OCI-LY7 (cell line): ENCODE measurements around the gene TCP1. TPM values are rescaled to one million over a fixed set of nuclear protein-coding genes. Genes with fewer than 3 reads are reported as not detected.

ENCODE experiments used
- Bru-seq: library from RNA; stranded (reverse); fragments of 400-500 nt; gene quantifications from one replicate; lab custom pipeline; 2021; lab: Mats Ljungman, UMichigan
- BruChase-seq, 2 experiments: library from RNA; stranded (reverse); fragments of 400-500 nt; gene quantifications; one replicate each; lab custom pipeline; 2021; lab: Mats Ljungman, UMichigan
- BruUV-seq: library from RNA; stranded (reverse); fragments of 400-500 nt; replicated peaks from 2 replicates; lab custom pipeline; 2021; lab: Mats Ljungman, UMichigan
- CTCF ChIA-PET: fragments of 300-600 bp; sonication (Branson Sonifier 250); formaldehyde crosslinking; loops from one replicate; lab custom pipeline; 2022; ENCODE audit warnings: antibody characterized with exemption; ENCODE audit not compliant: unreplicated experiment; lab: Charles Lee
- POLR2A ChIA-PET: fragments of 300-600 bp; sonication (Branson Sonifier 250); formaldehyde crosslinking; loops from one replicate; lab custom pipeline; 2022; ENCODE audit warnings: antibody characterized with exemption; lab: Charles Lee
- DNase-seq: peaks from one replicate; pipeline ENCODE4 v3.0.0-alpha.2; 2015; ENCODE audit warnings: low spot score
- H2AFZ ChIP-seq: fragments of 200-600 bp; sonication (generic), shearing (Covaris generic); 2 replicates; pipeline ENCODE4 v1.6.1; 2014; ENCODE audit warnings: mild to moderate bottlenecking, antibody characterized with exemption, low read length, moderate library complexity
- H3K27ac ChIP-seq: fragments of 200-600 bp; sonication (generic); 2 replicates; pipeline ENCODE4 v1.5.1; 2014; ENCODE audit warnings: mixed run types, low read depth, mild to moderate bottlenecking, moderate library complexity, low read length, inconsistent platforms; ENCODE audit not compliant: poor library complexity, severe bottlenecking
- H3K36me3 ChIP-seq: fragments of 200-600 bp; sonication (generic); 2 replicates; pipeline ENCODE4 v1.6.1; 2014; ENCODE audit warnings: mild to moderate bottlenecking, antibody characterized with exemption, low read length, moderate library complexity, mixed read lengths; ENCODE audit not compliant: insufficient read depth
- H3K4me1 ChIP-seq: fragments of 200-600 bp; sonication (generic); 2 replicates; pipeline ENCODE4 v1.5.1; 2014; ENCODE audit warnings: mild to moderate bottlenecking, low read length; ENCODE audit not compliant: insufficient read depth, poor library complexity, severe bottlenecking
- H3K4me2 ChIP-seq: fragments of 200-600 bp; sonication (generic); 2 replicates; pipeline ENCODE4 v1.6.1; 2014; ENCODE audit warnings: mild to moderate bottlenecking, low read length
- H3K4me3 ChIP-seq: fragments of 200-600 bp; sonication (generic); 2 replicates; pipeline ENCODE4 v1.5.1; 2014; ENCODE audit warnings: mild to moderate bottlenecking, low read depth, low read length; ENCODE audit not compliant: poor library complexity, severe bottlenecking
- H3K79me2 ChIP-seq: fragments of 200-600 bp; sonication (generic); 2 replicates; pipeline ENCODE4 v1.6.1; 2016; ENCODE audit warnings: low read depth, mild to moderate bottlenecking, low read length, moderate library complexity, mixed read lengths; ENCODE audit not compliant: insufficient read depth
- H3K9me2 ChIP-seq: fragments of 200-600 bp; sonication (generic); 2 replicates; pipeline ENCODE4 v1.6.1; 2016; ENCODE audit warnings: mild to moderate bottlenecking, low read length, mixed read lengths; ENCODE audit not compliant: insufficient read depth
- H3K9me3 ChIP-seq: fragments of 200-600 bp; sonication (generic); 2 replicates; pipeline ENCODE4 v1.6.1; 2014; ENCODE audit warnings: mild to moderate bottlenecking, mixed run types, low read length, mixed read lengths
- H4K20me1 ChIP-seq: fragments of 200-600 bp; sonication (generic); 2 replicates; pipeline ENCODE4 v1.6.1; 2014; ENCODE audit warnings: mild to moderate bottlenecking, antibody characterized with exemption, low read length, moderate library complexity, mixed read lengths; ENCODE audit not compliant: insufficient read depth
- CTCF ChIP-seq: fragments of 200-600 bp; sonication (generic); conservative IDR thresholded peaks from 2 replicates; pipeline ENCODE4 v1.5.1; 2014; ENCODE audit warnings: mild to moderate bottlenecking, antibody characterized with exemption, low read length, moderate library complexity, mixed read lengths
- EZH2phosphoT487 ChIP-seq: fragments of 200-600 bp; sonication (generic); IDR thresholded peaks from 2 replicates; pipeline ENCODE4 v1.6.1; 2018; ENCODE audit warnings: low read depth, borderline replicate concordance, mild to moderate bottlenecking, mixed run types, antibody characterized with exemption, low read length, moderate library complexity, mixed read lengths
- intact Hi-C: fragments of 100-400 bp; cut with micrococcal nuclease; formaldehyde crosslinking; loops from one replicate; pipeline ENCODE4 v1.10.0; 2022; ENCODE audit not compliant: unreplicated experiment
- long read RNA-seq: library from polyadenylated mRNA; stranded (forward); transcript quantifications from one replicate; pipeline ENCODE4 v2.0.0, GENCODE V29; 2022
- total RNA-seq, 2 experiments: library from RNA; depleted of rRNA in 1 of 2; stranded (reverse); fragments of >200 nt in 1 of 2; shearing (Covaris generic) in 1 of 2; gene quantifications; 2 replicates each; pipeline ENCODE4 v1.2.3, GENCODE V29; 2014 to 2022

TCP1 gene
- total RNA-seq (2014; rRNA removed; shearing (Covaris generic)) (319 and 321 TPM in 2 replicates), total RNA-seq (2022) (340 and 386 TPM in 2 replicates), Bru-seq, nascent RNA (percentile 98 among the genes with signal in this experiment), BruChase-seq, experiment 1, labeled RNA remaining after a 6-hour chase (percentile 99 among the genes with signal in this experiment), BruChase-seq, experiment 2, labeled RNA remaining after a 2-hour chase (percentile 98 among the genes with signal in this experiment)
- long read RNA-seq, transcript TCP1-201 (12 exons, 2,499 nt) = major isoform, 404 of 473 reads
- long read RNA-seq, partial matches to known transcripts = 43 of 473 reads
- long read RNA-seq, other reads (novel, unspliced or antisense) = 24 of 473 reads

GRCh38 chr6:159789377-159790148 is at the start of gene TCP1:
Gene TCP1 (minus strand): TSS chr6:159789602. CDS start chr6:159789468, 134 bp downstream.
- Histone ChIP-seq H3K36me3 (peaks cover 86% of the 10 kb centered on the region), H3K27ac (peak within 1 kb of the TSS; percentile 88), H3K4me2 (peak within 1 kb of the TSS; percentile 98), H3K4me1 (peaks cover 62% of the 10 kb centered on the region), H2AFZ (peak within 1 kb of the TSS; percentile 81; the same call in 1 of the 2 replicates), H3K79me2 (peaks cover 90% of the 10 kb centered on the region), H3K9me2 (no peaks in the 10 kb centered on the region), H3K4me3 (peak within 1 kb of the TSS; percentile 99), H4K20me1 (peaks cover 49% of the 10 kb centered on the region), H3K9me3 (no peaks in the 10 kb centered on the region)
- no TSS peak for BruUV-seq
- ChIA-PET CTCF (interaction anchor here (0.6 to 0.7 kb wide), 2 partner anchors 71 to 98 kb away, joined by 3 read pairs; no protein-coding TSS in a partner anchor), POLR2A (interaction anchor here (0.7 to 3.5 kb wide), 26 partner anchors 8 to 572 kb away, joined by 3 to 48 read pairs (median 4); partner anchors contain the start of genes ACAT2 and WTAP)
- intact Hi-C loops = loop anchor here (1.0 to 10.0 kb wide), 5 partner anchors 27 to 175 kb away; partner anchors contain the start of genes ACAT2, IGF2R, SOD2 and WTAP
- TF ChIP-seq EZH2phosphoT487 = no peak
- TF ChIP-seq CTCF = no peak
- DNase-seq = peak; percentile 99

DNA sequence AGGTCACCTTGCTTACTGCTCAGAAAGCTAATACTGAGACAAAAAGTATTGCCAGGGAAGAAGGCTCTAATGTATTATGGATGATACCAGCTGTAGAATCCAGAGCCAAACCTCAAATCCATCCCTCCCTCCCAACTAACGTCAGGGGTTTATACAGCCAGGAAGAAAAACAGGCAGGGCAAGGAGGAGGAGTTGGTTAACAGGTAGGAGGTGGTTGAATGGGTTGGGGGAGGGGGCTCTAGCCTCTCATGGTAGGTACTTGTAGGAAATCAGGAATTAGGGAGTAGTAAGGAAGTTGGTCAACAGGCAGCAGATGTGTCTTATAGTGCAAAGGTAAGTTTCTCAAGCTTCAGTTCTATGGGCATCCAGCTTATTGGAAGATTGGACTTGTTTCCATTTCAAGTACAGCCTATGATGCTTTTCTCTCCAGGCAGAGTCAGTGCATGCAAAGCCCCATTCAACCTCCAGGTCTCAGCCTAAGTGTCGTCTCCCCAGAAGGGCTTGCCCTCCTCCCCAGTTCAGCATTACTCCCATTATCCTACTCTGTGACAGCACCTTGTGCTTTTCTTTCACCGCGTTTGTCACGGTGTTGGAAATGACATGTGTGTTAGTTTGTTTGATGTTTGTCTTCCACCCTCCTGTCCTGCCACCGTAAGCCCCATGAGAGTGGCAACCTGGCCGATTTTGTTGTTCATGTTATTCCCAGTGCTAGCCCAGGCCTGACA is 48.8 kb upstream of the TCP1 start:
- H3K79me2 ChIP-seq = no peaks in the 10 kb centered on the region
- POLR2A ChIA-PET = no interaction called here
- BruUV-seq = no TSS peak

More for the DNA sequence above, 48.8 kb upstream of the TCP1 start:
- DNase-seq = no peak
- H3K9me2 ChIP-seq = no peaks in the 10 kb centered on the region
- no peaks in the 10 kb centered on the region for H3K36me3 ChIP-seq
- no peak overlapping the region for H2AFZ ChIP-seq
- TF ChIP-seq CTCF = no peak
- TF ChIP-seq EZH2phosphoT487 = no peak
- H3K4me2 ChIP-seq = no peak overlapping the region
- intact Hi-C loops = no loop called here
- no peak overlapping the region for H3K27ac ChIP-seq
- H3K9me3 ChIP-seq = no peaks in the 10 kb centered on the region
- peaks cover 20% of the 10 kb centered on the region for H3K4me1 ChIP-seq
- no peaks in the 10 kb centered on the region for H4K20me1 ChIP-seq
- no peak overlapping the region for H3K4me3 ChIP-seq
- CTCF ChIA-PET = no interaction called here
